GM06990 (cell line): ENCODE measurements around the gene KIAA1217.

Experiments
- DNase-seq: peaks from one replicate; pipeline ENCODE4 v3.0.0-alpha.2; 2011; ENCODE audit not compliant: insufficient read length; ENCODE audit errors: extremely low read depth
- H3K27me3 ChIP-seq: replicated peaks from 2 replicates; pipeline ENCODE4 v1.6.0; 2011; ENCODE audit warnings: low read length; ENCODE audit not compliant: control insufficient read depth, insufficient read depth
- H3K36me3 ChIP-seq: 2 replicates; pipeline ENCODE4 v1.5.1; 2011; ENCODE audit warnings: low read length; ENCODE audit not compliant: control insufficient read depth, insufficient read depth
- H3K4me3 ChIP-seq: replicated peaks from 2 replicates; pipeline ENCODE4 v1.5.1; 2011; ENCODE audit warnings: low read depth, mild to moderate bottlenecking, control low read depth, low read length
- TF ChIP-seq, protein P1 (sequence below): IDR thresholded peaks from 2 replicates; pipeline ENCODE4 v1.5.1; 2011; ENCODE audit warnings: low read length, control low read depth, mild to moderate bottlenecking, inconsistent platforms; ENCODE audit not compliant: insufficient read depth, poor library complexity, severe bottlenecking

KIAA1217 gene

DNA sequence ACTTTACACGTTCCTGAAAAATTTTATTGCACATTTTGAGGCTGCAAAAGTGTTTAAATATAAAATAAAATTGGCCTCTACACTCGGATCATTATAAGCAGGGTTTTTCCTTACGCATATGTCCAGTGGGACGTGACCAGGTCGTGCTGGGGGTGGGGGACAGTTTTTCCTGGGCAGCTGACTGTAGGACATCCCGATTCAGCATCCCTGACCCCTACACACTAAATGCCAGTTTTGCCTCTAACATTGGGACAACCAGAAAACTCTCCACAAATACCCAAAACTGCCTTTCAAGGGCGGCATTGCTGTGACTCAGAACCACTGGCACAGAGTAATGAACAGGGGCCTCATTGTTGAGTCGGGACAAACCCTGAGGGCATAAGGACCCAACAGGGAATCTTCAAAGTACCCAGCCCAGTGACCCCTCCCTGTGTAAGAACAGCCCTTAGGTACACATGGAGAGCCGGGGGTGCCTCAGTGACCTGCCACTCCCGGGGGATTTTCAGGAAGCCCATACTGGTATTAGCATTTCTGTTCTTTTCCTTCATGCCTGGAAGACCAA, 344.2 kb downstream of the KIAA1217 start:
- H3K4me3 ChIP-seq = no peak overlapping the region
- TF ChIP-seq, protein P1, sequence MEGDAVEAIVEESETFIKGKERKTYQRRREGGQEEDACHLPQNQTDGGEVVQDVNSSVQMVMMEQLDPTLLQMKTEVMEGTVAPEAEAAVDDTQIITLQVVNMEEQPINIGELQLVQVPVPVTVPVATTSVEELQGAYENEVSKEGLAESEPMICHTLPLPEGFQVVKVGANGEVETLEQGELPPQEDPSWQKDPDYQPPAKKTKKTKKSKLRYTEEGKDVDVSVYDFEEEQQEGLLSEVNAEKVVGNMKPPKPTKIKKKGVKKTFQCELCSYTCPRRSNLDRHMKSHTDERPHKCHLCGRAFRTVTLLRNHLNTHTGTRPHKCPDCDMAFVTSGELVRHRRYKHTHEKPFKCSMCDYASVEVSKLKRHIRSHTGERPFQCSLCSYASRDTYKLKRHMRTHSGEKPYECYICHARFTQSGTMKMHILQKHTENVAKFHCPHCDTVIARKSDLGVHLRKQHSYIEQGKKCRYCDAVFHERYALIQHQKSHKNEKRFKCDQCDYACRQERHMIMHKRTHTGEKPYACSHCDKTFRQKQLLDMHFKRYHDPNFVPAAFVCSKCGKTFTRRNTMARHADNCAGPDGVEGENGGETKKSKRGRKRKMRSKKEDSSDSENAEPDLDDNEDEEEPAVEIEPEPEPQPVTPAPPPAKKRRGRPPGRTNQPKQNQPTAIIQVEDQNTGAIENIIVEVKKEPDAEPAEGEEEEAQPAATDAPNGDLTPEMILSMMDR = no peak

DNA sequence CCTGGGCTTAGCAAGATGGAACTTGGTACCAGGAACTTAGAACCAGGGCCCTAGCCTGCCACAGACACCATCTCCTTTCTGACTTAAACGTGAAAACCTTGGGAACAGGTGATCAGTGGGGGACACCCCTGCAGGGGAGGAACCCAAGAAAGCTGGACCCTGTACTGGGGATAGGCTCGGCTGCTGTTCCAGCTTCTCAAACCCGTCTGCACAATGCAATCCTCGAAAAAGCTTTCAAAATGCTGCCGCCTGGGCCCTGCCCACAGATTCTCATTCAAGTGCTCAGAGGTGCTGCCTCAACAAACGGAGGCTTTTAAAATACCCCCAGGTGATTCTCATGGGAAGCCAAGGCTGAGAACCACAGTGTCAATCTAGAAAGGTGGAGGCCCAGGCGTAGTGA, 345.1 kb downstream of the KIAA1217 start:
- no peaks in the 10 kb centered on the region; the same call in 1 of the 2 replicates for H3K27me3 ChIP-seq
- no peak overlapping the region for H3K4me3 ChIP-seq
- TF ChIP-seq, protein P1 = no peak
- no peak for DNase-seq
- no peaks in the 10 kb centered on the region for H3K36me3 ChIP-seq

More for the DNA sequence above, 344.2 kb downstream of the KIAA1217 start:
- Histone ChIP-seq H3K27me3 (no peaks in the 10 kb centered on the region; the same call in 1 of the 2 replicates), H3K36me3 (no peaks in the 10 kb centered on the region)
- no peak for DNase-seq

DNA sequence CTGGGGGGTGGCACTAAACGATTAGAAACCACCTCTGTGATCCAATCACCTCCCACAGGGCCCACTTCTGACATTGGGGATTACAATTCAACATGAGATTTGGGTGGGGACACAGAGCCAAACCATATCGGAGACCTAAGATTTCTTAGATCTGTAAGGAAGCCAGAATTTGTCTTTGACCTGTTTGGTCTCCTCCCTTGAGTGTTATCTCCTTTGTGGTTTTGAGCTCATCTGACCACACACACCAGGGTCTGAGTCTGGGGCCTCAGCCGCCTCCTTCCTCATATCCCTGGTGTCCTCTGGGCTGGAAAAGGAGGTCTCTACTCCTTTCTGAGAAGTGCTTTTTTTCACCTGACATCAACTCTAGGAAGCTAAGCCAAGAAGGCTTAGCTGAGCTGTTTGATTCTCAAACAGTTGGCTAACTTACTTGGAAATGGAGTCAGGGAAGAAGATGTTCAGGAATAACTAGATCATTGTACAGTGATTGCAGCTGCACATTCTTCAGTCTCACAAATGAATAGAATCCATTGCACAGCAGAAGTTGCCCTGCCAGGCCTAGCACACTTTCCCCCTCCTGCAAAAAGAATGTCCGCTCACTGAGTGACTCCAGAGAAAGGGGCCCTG, 347.3 kb downstream of the KIAA1217 start:
- no peak overlapping the region for H3K4me3 ChIP-seq
- DNase-seq = no peak
- no peaks in the 10 kb centered on the region; the same call in 1 of the 2 replicates for H3K27me3 ChIP-seq
- no peaks in the 10 kb centered on the region for H3K36me3 ChIP-seq
- TF ChIP-seq, protein P1 = no peak

DNA sequence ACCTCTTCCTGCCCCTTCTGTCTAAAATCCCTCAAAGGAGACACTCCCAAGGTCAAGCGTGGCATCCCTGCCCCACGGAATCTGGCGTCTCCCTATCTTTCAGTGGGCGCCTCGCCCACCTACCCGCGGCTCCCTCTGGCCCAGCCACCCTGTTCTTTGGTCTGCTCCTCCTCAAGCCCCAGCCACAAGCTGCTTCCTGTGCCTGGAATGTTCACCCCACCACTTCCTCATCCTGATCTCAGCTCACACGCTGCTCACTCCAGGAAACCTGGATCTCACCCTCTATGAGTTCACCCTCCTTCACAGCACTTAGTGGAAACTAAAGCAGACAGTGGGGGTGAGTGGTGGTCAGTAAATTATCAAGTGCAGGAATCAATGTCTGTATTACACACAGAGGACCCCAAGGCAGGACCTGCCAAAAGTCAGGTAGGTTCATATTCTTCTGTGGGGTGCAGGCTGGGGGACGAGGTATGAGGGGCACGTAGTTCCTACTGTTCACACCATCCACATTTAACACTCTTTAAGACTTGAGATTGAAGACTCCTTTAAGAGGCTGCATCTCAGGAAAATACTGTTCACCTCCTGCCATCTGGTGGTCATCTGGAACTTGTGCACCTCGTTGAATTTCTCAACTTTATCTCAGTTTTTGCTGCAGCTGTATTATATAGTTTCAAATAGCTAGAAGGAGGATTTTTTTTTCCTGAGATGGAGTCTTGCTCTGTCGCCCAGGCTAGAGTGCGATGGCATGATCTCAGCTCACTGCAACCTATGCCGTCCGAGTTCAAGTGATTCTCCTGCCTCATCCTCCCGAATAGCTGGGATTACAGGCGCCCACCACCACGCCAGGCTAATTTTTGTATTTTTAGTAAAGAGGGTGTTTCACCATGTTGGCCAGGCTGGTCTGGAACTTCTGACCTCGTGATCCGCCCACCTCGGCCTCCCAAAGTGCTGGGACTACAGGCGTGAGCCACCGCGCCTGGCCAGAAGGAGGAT, 348.1 kb downstream of the KIAA1217 start:
- DNase-seq = peak; percentile 9
- TF ChIP-seq, protein P1 = peak; percentile 63
- no peak overlapping the region for H3K4me3 ChIP-seq
- no peaks in the 10 kb centered on the region for H3K36me3 ChIP-seq
- no peaks in the 10 kb centered on the region; the same call in 1 of the 2 replicates for H3K27me3 ChIP-seq

DNA sequence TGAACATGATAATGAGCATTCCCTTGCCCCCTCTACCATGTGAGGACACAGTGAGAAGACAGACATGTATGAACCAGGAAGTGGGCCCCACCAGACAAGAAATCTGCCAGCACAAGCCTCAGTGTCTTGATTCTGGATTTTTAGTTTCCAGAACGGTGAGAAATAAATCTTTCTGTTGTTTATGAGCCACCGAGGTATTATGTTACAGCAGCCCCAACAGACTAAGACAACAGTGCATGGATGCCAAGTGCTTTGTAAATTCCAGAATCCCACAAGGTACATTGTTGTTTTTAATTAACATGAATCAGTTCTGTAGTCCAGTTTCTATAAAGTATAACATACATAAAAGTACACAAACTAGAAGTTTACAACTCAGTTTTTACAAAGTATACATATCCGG, 352.5 kb downstream of the KIAA1217 start:
- DNase-seq = no peak
- no peaks in the 10 kb centered on the region for H3K36me3 ChIP-seq
- no peak overlapping the region for H3K4me3 ChIP-seq
- H3K27me3 ChIP-seq = no peaks in the 10 kb centered on the region
- TF ChIP-seq, protein P1 = no peak
